Breast epithelium (tissue), 4 donors: ENCODE measurements around the gene DNMT3L. TPM values are rescaled to one million over a fixed set of nuclear protein-coding genes. Genes with fewer than 3 reads are reported as not detected.

Source experiments
- DNase-seq, 2 donors: peaks; one replicate each; pipeline ENCODE4 v3.0.0-alpha.2; 2019; ENCODE audit warnings: low spot score in 2 of 2
- H3K27ac ChIP-seq, 2 donors: fragments of 200-600 bp; sonication (generic) in 1 of 2; one replicate each; pipeline ENCODE4 v1.5.1; 2016 to 2019; ENCODE audit warnings: mild to moderate bottlenecking in 1 of 2
- H3K27me3 ChIP-seq, 2 donors: fragments of 200-600 bp; sonication (generic) in 1 of 2; one replicate each; pipeline versions ENCODE4 v1.5.1 to v1.6.0; 2017 to 2019; ENCODE audit warnings: control low read depth in 1 of 2, mild to moderate bottlenecking in 1 of 2
- H3K36me3 ChIP-seq: fragments of 200-600 bp; one replicate; pipeline ENCODE4 v1.5.1; 2019
- H3K4me1 ChIP-seq, 2 donors: fragments of 200-600 bp; sonication (generic); one replicate each; pipeline ENCODE4 v1.5.1; 2016 to 2019; ENCODE audit warnings: control low read depth in 1 of 2
- H3K4me3 ChIP-seq, 3 donors: fragments of 200-600 bp; sonication (generic); 1 replicate in 2 of 3; 2 replicates in 1 of 3; pipeline ENCODE4 v1.5.1; 2016 to 2019; ENCODE audit warnings: mild to moderate bottlenecking in 3 of 3, moderate library complexity in 2 of 3
- H3K9me3 ChIP-seq, 2 donors: fragments of 200-600 bp; sonication (generic) in 1 of 2; one replicate each; pipeline ENCODE4 v1.5.1; 2016 to 2019; ENCODE audit warnings: control low read depth in 1 of 2
- CTCF ChIP-seq, 3 donors: fragments of 450-650 bp; IDR thresholded peaks; one replicate each; pipeline ENCODE4 v1.5.1; 2016 to 2017; ENCODE audit warnings: antibody characterized with exemption in 3 of 3, mild to moderate bottlenecking in 3 of 3, moderate library complexity in 3 of 3
- POLR2A ChIP-seq: fragments of 450-650 bp; IDR thresholded peaks from one replicate; pipeline ENCODE4 v1.6.1; 2016; ENCODE audit warnings: antibody characterized with exemption, mild to moderate bottlenecking, moderate library complexity
- POLR2AphosphoS5 ChIP-seq, 3 donors: sonication (generic); formaldehyde crosslinking; IDR thresholded peaks; one replicate each; pipeline ENCODE4 v1.6.1; 2017; ENCODE audit warnings: antibody characterized with exemption in 3 of 3
- intact Hi-C: fragments of 100-400 bp; cut with DNase I; formaldehyde crosslinking; loops from one replicate; pipeline ENCODE4 v1.15.1; 2023; ENCODE audit warnings: low total_unique reads
- total RNA-seq, 3 donors: library from RNA; depleted of rRNA; stranded (reverse); fragments of >200 nt; gene quantifications; one replicate each; pipeline ENCODE4 v1.1.0, GENCODE V29; 2016

Gene DNMT3L
- total RNA-seq, 3 donors from 2014 or later: not detected

GRCh38 chr21:44301141-44301540, 39.4 kb upstream of the DNMT3L start:
- intact Hi-C loops: no loop called here
- no peaks in the 10 kb centered on the region for H3K9me3 ChIP-seq
- H3K27me3 ChIP-seq: no peaks in the 10 kb centered on the region
- peak overlapping the region; percentile 82 to 95 (median 93) for H3K4me3 ChIP-seq
- H3K4me1 ChIP-seq: peaks cover 0 to 28% of the 10 kb centered on the region in 2 donors
- TF ChIP-seq POLR2AphosphoS5 (IDR thresholded peaks at IDR 0.05) (no peak), CTCF (IDR thresholded peaks at IDR 0.05) (no peak), POLR2A (no peak)
- peak overlapping the region; percentile 87 to 98 for H3K27ac ChIP-seq
- no peak for DNase-seq
- no peaks in the 10 kb centered on the region for H3K36me3 ChIP-seq

GRCh38 chr21:44300262-44300959, 38.7 kb upstream of the DNMT3L start:
- Histone ChIP-seq H3K9me3 (no peaks in the 10 kb centered on the region), H3K27ac (peak overlapping the region; percentile 87 to 98), H3K36me3 (no peaks in the 10 kb centered on the region), H3K4me3 (peak overlapping the region; percentile 82 to 95 (median 93)), H3K27me3 (no peaks in the 10 kb centered on the region), H3K4me1 (peaks cover 0 to 28% of the 10 kb centered on the region in 2 donors)
- TF ChIP-seq POLR2AphosphoS5 (IDR thresholded peaks at IDR 0.05) (no peak), POLR2A (no peak)
- intact Hi-C loops: no loop called here
- DNase-seq: peak; percentile 58 to 80

- H3K4me1 ChIP-seq: peaks cover 0 to 24% of the 10 kb centered on the region in 2 donors
- peak within 1 kb of the TSS; percentile 87 to 98 for H3K27ac ChIP-seq
- intact Hi-C loops: no loop called here
- H3K4me3 ChIP-seq: peak within 1 kb of the TSS; percentile 82 to 95 (median 93)
- TF ChIP-seq POLR2AphosphoS5 (IDR thresholded peaks at IDR 0.05) (peak in 2 of 3 donors; percentile 41 to 54), POLR2A (no peak), CTCF (IDR thresholded peaks at IDR 0.05) (peak in 1 of 3 donors; percentile 5)
- no peaks in the 10 kb centered on the region for H3K27me3 ChIP-seq
- H3K9me3 ChIP-seq: no peaks in the 10 kb centered on the region
- DNase-seq: peak; percentile 44 to 67
- H3K36me3 ChIP-seq: no peaks in the 10 kb centered on the region
Measured at GRCh38 chr21:44299458-44300261, 38.0 kb upstream of the DNMT3L start, which contains the start of gene PFKL. PFKL (plus strand) TSS chr21:44300053; CDS start chr21:44300106, 53 bp downstream.

- Histone ChIP-seq H3K4me3 (peak overlapping the region; percentile 82 to 95 (median 93)), H3K27me3 (no peaks in the 10 kb centered on the region), H3K4me1 (peaks cover 0 to 20% of the 10 kb centered on the region in 2 donors), H3K36me3 (no peaks in the 10 kb centered on the region), H3K9me3 (no peaks in the 10 kb centered on the region), H3K27ac (peak overlapping the region; percentile 87 to 98)
- intact Hi-C loops: no loop called here
- DNase-seq: no peak
- TF ChIP-seq POLR2A: no peak
- TF ChIP-seq CTCF (IDR thresholded peaks at IDR 0.05): no peak
- TF ChIP-seq POLR2AphosphoS5 (IDR thresholded peaks at IDR 0.05): no peak
Measured at GRCh38 chr21:44299085-44299457, 37.4 kb upstream of the DNMT3L start.

GRCh38 chr21:44298301-44298700, 36.6 kb upstream of the DNMT3L start:
- no peaks in the 10 kb centered on the region for H3K36me3 ChIP-seq
- TF ChIP-seq POLR2AphosphoS5 (IDR thresholded peaks at IDR 0.05) (no peak), POLR2A (no peak), CTCF (IDR thresholded peaks at IDR 0.05) (no peak)
- H3K4me1 ChIP-seq: peaks cover 0 to 13% of the 10 kb centered on the region in 2 donors
- H3K4me3 ChIP-seq: no peak overlapping the region
- intact Hi-C loops: no loop called here
- H3K27me3 ChIP-seq: no peaks in the 10 kb centered on the region
- no peak overlapping the region for H3K27ac ChIP-seq
- H3K9me3 ChIP-seq: no peaks in the 10 kb centered on the region
- DNase-seq: no peak
